ENCODE results near the gene NPM3. TPM values are rescaled to one million over a fixed set of nuclear protein-coding genes. Genes with fewer than 3 reads are reported as not detected.
A peak's percentile ranks its signal among the peaks of the same experiment; 100 is the strongest.

Gene NPM3
- total RNA-seq: 39.3 and 44.1 TPM in 2 replicates
- long read RNA-seq, partial matches to known transcripts: 0 of 1 reads
- long read RNA-seq, other reads (novel, unspliced or antisense): 0 of 1 reads

- TF ChIP-seq, protein P1, sequence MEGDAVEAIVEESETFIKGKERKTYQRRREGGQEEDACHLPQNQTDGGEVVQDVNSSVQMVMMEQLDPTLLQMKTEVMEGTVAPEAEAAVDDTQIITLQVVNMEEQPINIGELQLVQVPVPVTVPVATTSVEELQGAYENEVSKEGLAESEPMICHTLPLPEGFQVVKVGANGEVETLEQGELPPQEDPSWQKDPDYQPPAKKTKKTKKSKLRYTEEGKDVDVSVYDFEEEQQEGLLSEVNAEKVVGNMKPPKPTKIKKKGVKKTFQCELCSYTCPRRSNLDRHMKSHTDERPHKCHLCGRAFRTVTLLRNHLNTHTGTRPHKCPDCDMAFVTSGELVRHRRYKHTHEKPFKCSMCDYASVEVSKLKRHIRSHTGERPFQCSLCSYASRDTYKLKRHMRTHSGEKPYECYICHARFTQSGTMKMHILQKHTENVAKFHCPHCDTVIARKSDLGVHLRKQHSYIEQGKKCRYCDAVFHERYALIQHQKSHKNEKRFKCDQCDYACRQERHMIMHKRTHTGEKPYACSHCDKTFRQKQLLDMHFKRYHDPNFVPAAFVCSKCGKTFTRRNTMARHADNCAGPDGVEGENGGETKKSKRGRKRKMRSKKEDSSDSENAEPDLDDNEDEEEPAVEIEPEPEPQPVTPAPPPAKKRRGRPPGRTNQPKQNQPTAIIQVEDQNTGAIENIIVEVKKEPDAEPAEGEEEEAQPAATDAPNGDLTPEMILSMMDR (IDR thresholded peaks at IDR 0.05; ENCODE audit: unreplicated experiment): no peak
- Mint-ChIP-seq H3K36me3 (ENCODE audit: insufficient read depth) (peaks cover 16% of the 10 kb centered on the region), H3K27ac (peak within 1 kb of the TSS; percentile 94), H3K4me3 (ENCODE audit: low read depth) (peak within 1 kb of the TSS; percentile 100), H3K4me1 (ENCODE audit: low read depth) (peaks cover 25% of the 10 kb centered on the region), H3K9me3 (ENCODE audit: low read depth) (no peaks in the 10 kb centered on the region), H3K27me3 (peaks cover 11% of the 10 kb centered on the region)
- peak; percentile 67 for DNase-seq (ENCODE audit: low spot score, unreplicated experiment)
These were observed at the start of gene NPM3 for GRCh38 chr10:101782811-101783735. NPM3 (minus strand) TSS chr10:101783446; CDS start chr10:101783390, 56 bp downstream.

GRCh38 chr10:101832325-101832771 is 49.1 kb upstream of the NPM3 start:
- no peaks in the 10 kb centered on the region for H3K9me3 Mint-ChIP-seq (ENCODE audit: low read depth)
- H3K4me3 Mint-ChIP-seq (ENCODE audit: low read depth): no peak overlapping the region
- H3K27me3 Mint-ChIP-seq: no peaks in the 10 kb centered on the region
- peaks cover 15% of the 10 kb centered on the region for H3K4me1 Mint-ChIP-seq (ENCODE audit: low read depth)
- TF ChIP-seq, protein P1 (IDR thresholded peaks at IDR 0.05; ENCODE audit: unreplicated experiment): no peak
- H3K27ac Mint-ChIP-seq: no peak overlapping the region
- no peaks in the 10 kb centered on the region for H3K36me3 Mint-ChIP-seq (ENCODE audit: insufficient read depth)
- no peak for DNase-seq (ENCODE audit: low spot score, unreplicated experiment)

DNA sequence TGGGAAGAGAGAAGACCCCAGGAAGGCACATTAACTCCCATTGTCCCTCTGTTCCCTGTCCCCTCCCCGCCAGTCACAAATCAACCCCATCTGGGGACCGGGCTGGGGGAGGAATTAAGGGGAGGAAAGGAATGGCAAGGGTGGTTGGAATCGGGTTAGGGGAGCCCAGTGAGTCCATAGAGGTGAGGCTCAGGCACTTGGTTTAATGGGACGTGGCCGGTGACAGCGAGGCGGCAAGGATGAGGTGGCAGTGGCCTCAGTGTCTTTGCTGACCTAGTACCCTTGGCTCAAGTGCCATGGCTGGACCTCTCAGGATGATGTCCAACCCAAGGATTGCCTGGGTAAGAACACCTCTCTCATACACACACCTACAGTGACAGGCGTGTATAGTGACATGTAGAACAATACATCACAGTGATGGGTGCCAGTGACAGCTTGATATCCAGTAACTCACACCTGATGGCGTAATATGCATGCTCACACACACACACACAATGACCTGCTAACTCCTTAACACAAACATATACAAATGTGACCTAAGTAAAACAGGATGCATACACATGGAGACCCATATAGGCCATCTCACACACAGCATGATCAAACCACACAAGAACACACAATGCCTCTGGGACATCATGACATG is 48.0 kb upstream of the NPM3 start:
- peak overlapping the region; percentile 93 for H3K27ac Mint-ChIP-seq

DNA sequence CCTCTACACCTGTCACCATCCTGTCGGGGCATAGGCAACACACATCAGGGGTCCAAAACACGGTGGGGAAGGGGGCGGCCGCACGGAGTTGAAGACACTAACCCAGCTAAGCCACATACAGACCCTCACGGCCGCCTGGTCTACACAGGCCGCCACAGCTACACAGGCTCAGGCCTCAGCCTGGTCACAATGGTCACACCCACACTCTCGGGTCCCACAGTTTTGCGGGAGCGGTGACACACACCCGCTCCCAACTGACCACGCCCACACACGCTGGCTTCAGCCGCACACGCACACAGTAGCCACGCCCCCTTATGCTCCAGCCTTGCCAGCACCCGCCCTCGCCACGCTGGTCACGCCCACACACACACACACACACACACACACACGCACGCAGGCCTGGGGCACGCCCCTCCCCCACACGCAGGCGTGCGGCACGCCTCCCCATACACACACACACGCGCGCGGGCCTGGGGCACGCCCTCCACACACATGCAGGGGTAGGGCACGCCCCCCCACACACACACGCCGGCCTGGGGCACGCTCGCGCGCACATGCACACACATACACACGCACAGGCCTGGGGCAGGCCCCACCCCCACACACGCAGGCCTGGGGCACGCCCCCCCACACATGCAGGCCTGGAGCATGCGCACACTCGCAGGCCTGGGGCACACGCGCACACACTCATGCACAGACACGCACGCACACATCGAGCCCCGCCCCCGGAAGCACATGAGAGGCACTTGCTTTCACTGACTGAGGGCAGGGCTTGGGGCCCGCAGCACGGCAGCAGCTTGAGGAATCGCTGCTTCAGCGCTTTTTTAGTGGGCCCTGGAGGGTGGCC is 47.3 kb upstream of the NPM3 start:
- TF ChIP-seq, protein P1 (IDR thresholded peaks at IDR 0.05; ENCODE audit: unreplicated experiment): no peak
- DNase-seq (ENCODE audit: low spot score, unreplicated experiment): peak; percentile 77
- H3K9me3 Mint-ChIP-seq (ENCODE audit: low read depth): no peaks in the 10 kb centered on the region
- H3K27me3 Mint-ChIP-seq: no peaks in the 10 kb centered on the region
- H3K4me3 Mint-ChIP-seq (ENCODE audit: low read depth): peak overlapping the region; percentile 76
- H3K27ac Mint-ChIP-seq: peak overlapping the region; percentile 93
- H3K36me3 Mint-ChIP-seq (ENCODE audit: insufficient read depth): no peaks in the 10 kb centered on the region
- H3K4me1 Mint-ChIP-seq (ENCODE audit: low read depth): peaks cover 15% of the 10 kb centered on the region

More for the DNA sequence above, 48.0 kb upstream of the NPM3 start:
- no peak for DNase-seq (ENCODE audit: low spot score, unreplicated experiment)
- TF ChIP-seq, protein P1 (IDR thresholded peaks at IDR 0.05; ENCODE audit: unreplicated experiment): no peak
- H3K9me3 Mint-ChIP-seq (ENCODE audit: low read depth): no peaks in the 10 kb centered on the region
- no peaks in the 10 kb centered on the region for H3K27me3 Mint-ChIP-seq
- peaks cover 15% of the 10 kb centered on the region for H3K4me1 Mint-ChIP-seq (ENCODE audit: low read depth)
- peak overlapping the region; percentile 76 for H3K4me3 Mint-ChIP-seq (ENCODE audit: low read depth)
- H3K36me3 Mint-ChIP-seq (ENCODE audit: insufficient read depth): no peaks in the 10 kb centered on the region
